NCI-H128 (cell line): ENCODE data around the gene PRKN.

ENCODE experiments used
- DNase-seq: peaks from one replicate; lab custom pipeline; 2025; ENCODE audit not compliant: unreplicated experiment; lab: John Stamatoyannopoulos, UW

PRKN gene

DNA sequence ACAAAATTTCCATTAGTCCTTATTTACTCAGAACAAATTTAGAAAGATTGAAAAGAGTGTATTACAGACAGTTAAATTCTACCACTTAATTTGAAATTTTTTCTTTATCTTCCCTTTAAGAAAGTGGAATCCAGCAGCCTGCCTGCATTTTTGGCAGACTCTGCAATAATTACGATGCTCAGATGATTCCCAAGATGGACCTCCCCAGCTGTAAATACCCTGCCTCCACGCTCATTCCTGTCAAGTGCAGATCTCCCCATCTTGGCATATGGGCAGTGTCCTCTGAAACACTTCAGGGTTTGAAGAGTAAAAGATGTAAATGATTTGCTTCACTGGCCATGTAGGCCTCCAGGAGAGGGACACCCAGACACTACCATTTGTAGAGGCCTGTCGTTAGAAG lies 471.2 kb downstream of the PRKN start:
- DNase-seq, result no peak

DNA sequence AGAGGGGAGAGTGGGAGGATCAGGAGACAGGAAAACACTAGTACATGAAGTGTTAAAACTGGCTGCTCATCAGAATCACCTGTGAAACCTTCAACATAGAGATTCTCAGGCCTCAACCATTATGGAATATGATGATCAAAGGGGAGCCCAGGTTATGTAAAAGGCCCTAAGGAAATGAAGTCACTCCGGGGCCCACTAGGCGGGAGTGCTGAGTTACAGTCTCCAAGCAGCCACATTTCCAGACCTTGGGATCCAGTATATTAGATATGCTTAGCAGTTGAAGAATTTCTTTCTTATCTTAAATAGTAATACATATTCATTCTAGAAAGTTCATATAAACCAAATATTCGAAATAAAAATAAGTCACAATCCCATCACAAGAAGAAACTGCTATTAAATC lies 476.3 kb downstream of the PRKN start:
- DNase-seq, result no peak

GRCh38 chr6:162249907-162250642 lies 477.5 kb downstream of the PRKN start:
- no peak for DNase-seq

- DNase-seq, result no peak
Observed at GRCh38 chr6:162245830-162246420, 481.6 kb downstream of the PRKN start.

GRCh38 chr6:162244031-162244430 lies 483.5 kb downstream of the PRKN start:
- no peak for DNase-seq

DNA sequence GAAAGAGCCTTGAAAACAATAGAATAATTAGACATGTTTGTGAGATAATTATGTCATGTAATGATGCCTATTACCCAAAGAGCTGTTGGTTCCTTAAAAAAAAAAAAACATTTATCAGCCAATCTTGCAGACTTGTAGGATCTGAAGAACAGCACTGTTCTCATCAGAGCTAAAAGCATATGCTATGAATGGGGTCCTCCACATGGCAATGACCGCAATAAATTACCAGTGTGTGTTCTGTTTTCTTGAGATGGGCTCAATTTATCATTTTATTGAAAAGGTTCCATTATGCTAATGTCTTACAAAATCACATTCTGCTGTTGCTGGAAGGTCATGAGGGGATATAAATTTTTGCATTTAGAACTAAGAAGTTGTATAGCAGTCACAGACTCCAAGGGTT lies 484.7 kb downstream of the PRKN start:
- no peak for DNase-seq

DNA sequence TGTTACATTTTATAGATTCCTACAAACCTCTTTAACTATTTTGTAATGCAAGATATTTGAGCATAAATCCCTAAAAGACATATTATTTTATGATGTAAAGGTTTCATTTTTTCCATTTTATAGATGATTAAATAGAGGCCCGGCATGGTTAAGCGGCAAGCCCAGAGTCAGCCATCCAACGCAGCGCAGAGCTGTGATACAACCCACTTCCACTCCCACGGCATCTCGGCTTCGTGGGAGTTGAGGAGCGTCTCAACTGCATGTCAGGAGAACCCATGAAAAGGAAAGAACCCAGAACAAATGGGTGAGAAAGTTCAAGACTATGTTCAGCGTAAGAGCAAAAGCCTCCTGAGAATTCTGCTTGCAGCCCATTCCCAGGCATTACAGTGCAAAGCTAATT lies 488.2 kb downstream of the PRKN start:
- DNase-seq, result no peak

DNA sequence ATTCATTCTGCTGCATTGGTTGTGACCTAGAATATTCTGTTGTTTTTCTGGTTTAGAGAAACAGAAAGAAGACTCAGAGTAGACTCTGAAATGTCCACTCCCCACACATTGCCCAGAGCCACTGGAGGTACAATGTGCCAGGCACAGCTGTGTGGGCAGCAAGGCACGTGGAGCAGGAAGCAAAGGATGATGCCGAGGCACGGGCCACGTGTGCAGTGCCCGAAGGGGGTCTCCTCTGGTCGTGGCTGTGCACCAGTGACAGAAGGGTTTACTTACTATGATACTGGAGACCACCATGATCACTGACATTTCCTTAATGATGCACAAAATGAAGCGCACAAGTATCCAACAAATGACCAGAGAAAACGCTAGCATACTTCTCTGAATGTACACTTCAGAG lies 488.9 kb downstream of the PRKN start:
- no peak for DNase-seq

DNA sequence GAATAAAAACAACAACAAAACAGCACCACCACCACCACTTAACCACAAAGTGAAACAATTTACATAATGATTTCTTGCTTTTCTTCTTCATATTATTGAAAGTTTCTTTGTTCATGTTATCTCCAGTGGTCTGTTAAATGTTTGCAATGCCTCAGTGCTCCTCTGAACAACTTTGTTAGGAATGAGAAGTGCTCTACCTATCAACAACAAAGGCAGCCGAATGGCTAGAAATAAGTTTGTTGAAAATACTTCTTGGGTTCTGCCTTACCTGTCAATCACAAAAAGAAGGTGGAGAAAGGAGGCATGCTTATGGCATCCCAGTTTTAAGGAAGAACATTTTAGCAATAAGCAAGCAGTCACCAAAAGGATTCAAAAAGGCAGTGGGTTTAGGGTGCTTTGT lies 490.2 kb downstream of the PRKN start:
- no peak for DNase-seq

DNA sequence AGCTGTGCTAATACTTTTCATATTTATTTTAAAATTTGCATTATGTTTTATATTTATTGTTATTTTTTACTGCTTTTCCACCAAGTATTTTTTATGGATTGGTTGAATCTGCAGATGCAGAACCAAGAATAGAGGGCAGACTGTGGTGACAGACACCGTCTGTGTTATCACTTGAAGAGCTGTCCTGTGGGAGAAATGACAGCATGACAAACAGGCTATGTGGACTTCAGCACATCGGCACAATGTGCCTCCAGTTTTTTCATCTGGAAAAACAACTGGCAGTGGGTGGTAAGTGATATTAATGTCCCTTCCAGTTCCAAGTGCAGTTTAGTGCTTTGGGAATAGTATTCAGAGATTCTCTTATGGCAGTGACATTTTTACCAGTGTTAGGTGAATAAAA lies 492.9 kb downstream of the PRKN start:
- no peak for DNase-seq

GRCh38 chr6:162230147-162230752 lies 497.3 kb downstream of the PRKN start:
- DNase-seq, result no peak

DNA sequence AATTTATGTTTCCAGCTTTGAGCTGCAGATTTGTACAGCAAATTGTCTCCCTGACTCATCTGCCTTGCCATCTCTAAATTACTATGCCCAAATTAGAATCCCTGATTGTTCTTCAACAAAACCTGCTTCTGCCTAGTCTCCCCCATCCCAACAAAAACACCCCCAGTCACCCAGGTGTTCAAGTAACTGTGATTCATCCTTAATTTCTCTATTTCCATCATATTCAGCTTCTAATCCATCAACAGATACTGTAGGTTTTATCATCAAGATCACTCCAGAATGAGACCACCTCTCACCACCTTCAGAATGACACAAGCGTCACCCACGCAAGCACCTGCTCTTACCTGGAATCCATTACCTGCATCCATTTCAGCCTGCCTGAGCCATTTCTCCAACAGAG lies 498.5 kb downstream of the PRKN start:
- DNase-seq, result no peak

GRCh38 chr6:162226803-162227202 lies 500.8 kb downstream of the PRKN start:
- no peak for DNase-seq

- no peak for DNase-seq
Observed at GRCh38 chr6:162222521-162222920, 505.0 kb downstream of the PRKN start.

GRCh38 chr6:162220876-162221275 lies 506.7 kb downstream of the PRKN start:
- no peak for DNase-seq

DNA sequence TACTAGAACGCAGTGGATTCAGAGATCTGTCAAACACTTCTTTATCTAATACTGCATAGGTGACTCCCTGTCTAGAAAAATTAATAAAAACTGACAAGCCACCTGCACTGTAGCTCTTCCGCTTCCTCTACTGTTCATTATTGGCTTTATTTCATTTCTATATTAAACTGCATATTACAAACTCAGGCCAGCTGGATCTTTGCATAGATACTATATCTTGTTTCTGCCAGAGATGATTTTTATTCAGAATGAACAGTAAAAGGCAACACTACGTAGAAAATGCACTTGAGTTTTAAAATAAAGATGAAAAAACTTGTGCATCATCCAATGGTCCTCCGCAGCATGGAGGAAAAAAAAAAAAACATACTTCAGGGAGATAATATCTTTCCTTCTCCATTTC lies 508.3 kb downstream of the PRKN start:
- no peak for DNase-seq

- DNase-seq, result no peak
Observed at GRCh38 chr6:162217811-162218493, 509.6 kb downstream of the PRKN start.

- no peak for DNase-seq
Observed at GRCh38 chr6:162217058-162217457, 510.5 kb downstream of the PRKN start.

- no peak for DNase-seq
Observed at GRCh38 chr6:162211777-162212176, 515.8 kb downstream of the PRKN start.

DNA sequence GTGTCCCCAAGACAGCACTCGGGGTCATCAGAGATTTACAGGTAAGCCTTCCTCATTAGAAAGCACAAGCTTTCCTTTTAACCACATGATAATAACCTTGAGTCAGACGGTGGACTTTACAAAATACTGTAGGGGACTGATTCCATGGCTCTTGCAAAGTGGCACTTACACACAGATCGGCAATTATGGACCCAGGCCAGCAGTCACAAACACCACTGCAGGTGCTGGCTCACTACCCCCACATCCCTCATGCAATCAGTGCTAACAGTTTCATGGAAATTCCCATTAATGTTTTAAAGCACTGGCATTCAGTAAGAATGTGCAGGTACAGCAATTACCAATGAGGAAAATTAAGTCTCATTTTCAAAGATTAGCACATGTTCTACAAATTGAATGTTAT lies 516.5 kb downstream of the PRKN start:
- no peak for DNase-seq

DNA sequence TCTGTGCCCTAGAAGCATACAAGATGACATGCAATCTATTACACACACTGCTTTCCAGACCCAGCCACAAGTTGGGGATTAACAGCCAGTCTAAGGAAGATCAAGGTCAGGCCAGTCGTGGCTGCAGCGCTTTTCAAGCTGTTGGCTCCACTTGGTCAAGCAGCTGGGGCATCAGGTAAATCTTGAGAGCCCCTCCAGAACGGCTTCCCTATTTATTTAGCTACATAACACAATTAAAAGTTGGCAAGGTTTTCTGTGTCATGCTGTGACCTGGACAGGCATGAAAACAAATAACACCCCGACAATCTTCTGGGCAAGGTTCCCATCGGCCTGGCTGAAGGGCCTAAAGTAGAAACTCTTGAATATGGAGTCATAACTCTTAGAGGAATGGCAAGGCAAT lies 524.3 kb downstream of the PRKN start:
- no peak for DNase-seq
